BJ (cell line): Measurements from ENCODE around the gene FHL3. TPM values are rescaled to one million over a fixed set of nuclear protein-coding genes. Genes with fewer than 3 reads are reported as not detected.

Experiments used
- CTCF ChIA-PET: fragments of 350-600 bp; formaldehyde crosslinking; extraction: SDS; loops from one replicate; lab custom pipeline; 2021; ENCODE audit warnings: antibody characterized with exemption, inconsistent platforms; lab: Yijun Ruan, JAX
- POLR2A ChIA-PET: fragments of 300-600 bp; sonication (Branson Sonifier 250); formaldehyde crosslinking; extraction: SDS; loops from one replicate; lab custom pipeline; 2021; ENCODE audit warnings: antibody characterized with exemption; lab: Charles Lee
- DNase-seq: peaks from one replicate; pipeline ENCODE4 v3.0.0-alpha.2; 2011; ENCODE audit warnings: low read depth
- H3K27me3 ChIP-seq: 2 replicates; pipeline ENCODE4 v1.6.0; 2011; ENCODE audit warnings: low read length; ENCODE audit not compliant: control insufficient read depth, insufficient read depth
- H3K36me3 ChIP-seq: 2 replicates; pipeline ENCODE4 v1.5.1; 2011; ENCODE audit warnings: low read length; ENCODE audit not compliant: control insufficient read depth, insufficient read depth
- H3K4me3 ChIP-seq: 2 replicates; pipeline ENCODE4 v1.5.1; 2011; ENCODE audit warnings: low read depth, mild to moderate bottlenecking, control low read depth, low read length
- polyA plus RNA-seq: library from polyadenylated mRNA; depleted of rRNA; stranded (reverse); fragments of >200 nt; gene quantifications from 2 replicates; pipeline ENCODE4 v1.2.3, GENCODE V29; 2011
- TF ChIP-seq, protein P1 (sequence below): IDR thresholded peaks from 2 replicates; pipeline ENCODE4 v1.5.1; 2011; ENCODE audit warnings: low read depth, mild to moderate bottlenecking, control low read depth, inconsistent platforms, low read length, moderate library complexity; ENCODE audit not compliant: insufficient read depth

The FHL3 gene
- polyA plus RNA-seq, 1 experiment: 13.0 TPM

DNA sequence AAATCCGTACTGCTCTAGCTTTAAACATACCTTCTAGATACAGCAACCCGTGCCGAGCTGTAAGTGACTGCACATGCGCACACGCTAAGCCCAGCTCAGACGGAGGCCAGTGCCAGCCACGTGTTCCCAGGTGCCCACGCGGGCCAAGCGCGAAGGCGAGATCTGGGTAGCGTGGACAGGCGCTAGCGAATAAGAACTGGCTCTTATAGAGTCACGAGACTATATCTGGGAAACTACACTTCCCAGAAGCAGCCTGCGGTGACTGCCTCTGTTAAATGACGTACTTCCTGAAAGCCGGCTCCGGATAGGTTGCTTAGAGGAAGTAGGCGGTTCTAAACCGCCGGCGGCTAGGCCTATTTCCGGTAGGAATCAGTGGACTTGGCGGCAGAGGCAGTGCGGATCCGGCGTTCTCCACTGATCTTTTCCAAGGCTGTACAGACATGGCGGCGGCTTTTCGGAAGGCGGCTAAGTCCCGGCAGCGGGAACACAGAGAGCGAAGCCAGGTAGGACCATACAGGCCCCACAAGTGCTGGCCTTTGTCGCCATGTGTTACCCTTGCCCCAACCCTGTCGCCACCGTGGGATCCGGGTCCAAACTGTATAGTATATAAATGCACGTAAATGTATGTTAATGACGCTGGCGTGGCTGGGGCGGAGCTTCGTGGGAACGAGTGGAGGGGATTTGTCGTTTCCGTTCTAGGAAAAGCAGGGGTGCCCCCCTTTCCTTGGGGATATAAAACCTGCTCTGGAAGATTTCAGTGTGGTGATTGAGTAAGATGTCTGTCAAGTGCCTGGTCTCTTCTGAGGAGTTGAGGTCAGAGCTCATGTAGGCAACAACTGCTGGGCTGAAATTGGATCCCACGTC lies 7.3 kb upstream of the FHL3 start, which contains the start of gene UTP11:
TSS of gene UTP11 (plus strand) at position 372 of the 864 bp plus-strand sequence. CDS start at position 441, 69 bp downstream.
- DNase-seq: peak; percentile 98
- POLR2A ChIA-PET: interaction anchor here (0.7 to 1.0 kb wide), 2 partner anchors 13 to 16 kb away, joined by 3 to 5 read pairs; no protein-coding TSS in a partner anchor
- Histone ChIP-seq H3K27me3 (no peaks in the 10 kb centered on the region), H3K4me3 (peak within 1 kb of the TSS; percentile 80), H3K36me3 (peaks cover 2% of the 10 kb centered on the region; the same call in 1 of the 2 replicates)
- TF ChIP-seq, protein P1, sequence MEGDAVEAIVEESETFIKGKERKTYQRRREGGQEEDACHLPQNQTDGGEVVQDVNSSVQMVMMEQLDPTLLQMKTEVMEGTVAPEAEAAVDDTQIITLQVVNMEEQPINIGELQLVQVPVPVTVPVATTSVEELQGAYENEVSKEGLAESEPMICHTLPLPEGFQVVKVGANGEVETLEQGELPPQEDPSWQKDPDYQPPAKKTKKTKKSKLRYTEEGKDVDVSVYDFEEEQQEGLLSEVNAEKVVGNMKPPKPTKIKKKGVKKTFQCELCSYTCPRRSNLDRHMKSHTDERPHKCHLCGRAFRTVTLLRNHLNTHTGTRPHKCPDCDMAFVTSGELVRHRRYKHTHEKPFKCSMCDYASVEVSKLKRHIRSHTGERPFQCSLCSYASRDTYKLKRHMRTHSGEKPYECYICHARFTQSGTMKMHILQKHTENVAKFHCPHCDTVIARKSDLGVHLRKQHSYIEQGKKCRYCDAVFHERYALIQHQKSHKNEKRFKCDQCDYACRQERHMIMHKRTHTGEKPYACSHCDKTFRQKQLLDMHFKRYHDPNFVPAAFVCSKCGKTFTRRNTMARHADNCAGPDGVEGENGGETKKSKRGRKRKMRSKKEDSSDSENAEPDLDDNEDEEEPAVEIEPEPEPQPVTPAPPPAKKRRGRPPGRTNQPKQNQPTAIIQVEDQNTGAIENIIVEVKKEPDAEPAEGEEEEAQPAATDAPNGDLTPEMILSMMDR: no peak
- CTCF ChIA-PET: interaction anchor here (0.9 to 3.8 kb wide), 6 partner anchors 9 to 823 kb away, joined by 3 to 10 read pairs (median 4); no protein-coding TSS in a partner anchor

DNA sequence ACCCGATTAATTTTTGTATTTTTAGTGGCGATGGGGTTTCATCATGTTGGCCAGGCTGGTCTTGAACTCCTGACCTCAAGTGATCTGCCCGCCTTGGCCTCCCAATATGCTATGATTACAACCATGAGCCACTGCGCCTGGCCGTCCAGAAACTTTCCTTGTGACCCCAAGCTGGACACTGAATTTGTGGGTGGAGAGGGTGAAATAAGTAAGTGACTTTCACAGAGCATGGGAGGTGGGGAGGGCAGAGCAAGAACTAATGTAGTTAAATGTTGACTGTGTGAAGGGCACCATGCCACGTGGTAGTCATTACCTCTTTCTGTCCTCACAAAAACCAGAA lies 4.5 kb upstream of the FHL3 start:
- CTCF ChIA-PET: interaction anchor here (1.5 to 3.8 kb wide), 3 partner anchors 9 to 19 kb away, joined by 4 to 10 read pairs (median 4); no protein-coding TSS in a partner anchor
- TF ChIP-seq, protein P1: no peak
- Histone ChIP-seq H3K36me3 (no peaks in the 10 kb centered on the region), H3K27me3 (no peaks in the 10 kb centered on the region), H3K4me3 (no peak overlapping the region)
- POLR2A ChIA-PET: no interaction called here
- DNase-seq: no peak

DNA sequence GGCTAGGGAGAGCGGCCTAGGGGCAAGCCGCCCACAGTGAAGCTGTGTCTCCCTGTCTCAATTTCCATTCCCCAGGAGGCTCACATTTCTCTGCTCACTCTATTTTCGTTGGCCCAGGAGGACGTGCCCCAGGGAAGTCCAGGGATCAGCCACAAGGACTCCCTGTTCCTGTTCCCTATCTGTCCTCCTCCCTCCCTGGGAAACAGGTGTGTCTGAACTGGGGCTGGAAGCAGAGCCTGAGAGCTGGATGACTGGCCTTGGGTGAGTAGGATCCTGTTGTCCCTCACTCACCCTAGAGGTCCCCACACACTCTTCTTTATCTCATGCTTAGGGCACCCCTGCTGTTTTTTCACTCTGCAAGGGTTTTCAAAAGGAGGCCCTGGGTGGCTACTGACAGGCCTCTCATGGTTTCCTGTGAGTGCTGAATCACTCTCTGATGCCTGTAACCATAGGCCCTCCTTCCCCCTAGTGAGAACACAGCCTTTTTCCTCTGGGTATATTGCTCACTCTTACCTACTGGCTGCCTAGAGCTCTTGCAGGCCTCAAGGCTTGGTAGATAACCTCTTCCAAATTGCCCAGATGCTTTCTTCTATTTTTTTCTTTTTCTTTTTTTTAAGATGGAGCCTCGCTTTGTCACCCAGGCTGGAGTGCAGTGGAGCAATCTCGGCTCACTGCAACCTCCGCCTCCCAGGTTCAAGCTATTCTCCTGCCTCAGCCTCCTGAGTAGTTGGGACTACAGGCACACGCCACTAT lies 4.0 kb upstream of the FHL3 start:
- Histone ChIP-seq H3K27me3 (no peaks in the 10 kb centered on the region), H3K4me3 (no peak overlapping the region), H3K36me3 (no peaks in the 10 kb centered on the region)
- TF ChIP-seq, protein P1: no peak
- CTCF ChIA-PET: interaction anchor here (0.8 to 3.8 kb wide), 3 partner anchors 8 to 19 kb away, joined by 3 to 10 read pairs (median 4); no protein-coding TSS in a partner anchor
- POLR2A ChIA-PET: no interaction called here
- no peak for DNase-seq

DNA sequence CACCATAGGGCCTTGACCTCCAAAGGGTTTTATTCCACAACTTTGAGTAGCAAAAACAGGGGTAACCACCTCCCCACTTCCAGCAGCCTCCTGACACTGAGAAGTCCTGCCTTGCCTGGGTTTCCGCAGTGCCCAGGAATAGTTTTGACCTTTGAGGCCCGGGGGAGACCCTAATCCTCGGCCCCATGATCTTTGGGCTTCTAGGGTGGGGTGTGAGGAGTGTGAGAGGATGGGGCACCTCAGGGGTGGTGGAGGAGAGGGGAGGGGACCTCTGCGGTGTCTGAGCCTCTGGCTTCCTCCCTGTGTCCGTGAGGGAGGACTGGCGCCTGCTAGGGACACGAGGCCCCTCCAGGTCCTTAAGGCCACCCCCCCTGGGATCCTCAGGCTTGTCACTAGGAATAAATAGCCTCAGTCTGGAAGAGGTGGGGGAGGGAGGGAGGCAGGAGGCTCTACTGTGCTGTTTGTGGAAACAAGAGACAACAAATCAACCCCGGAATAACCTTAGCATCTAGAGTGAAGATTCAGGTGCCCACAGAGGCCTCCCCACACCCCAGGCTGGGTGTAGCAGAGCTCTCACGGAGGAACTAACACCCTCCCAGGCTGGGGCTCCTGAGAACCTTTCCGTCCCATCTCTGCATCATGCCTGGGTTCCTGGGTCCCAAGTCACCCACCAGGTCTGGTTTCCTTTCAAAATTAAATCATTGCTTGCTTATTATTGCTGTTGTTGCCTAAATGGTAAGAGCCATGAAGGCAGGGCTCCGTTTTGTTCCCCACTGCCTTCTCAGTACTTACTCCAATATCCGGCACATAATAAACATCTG lies 904 bp upstream of the FHL3 start:
- no peaks in the 10 kb centered on the region for H3K27me3 ChIP-seq
- no peaks in the 10 kb centered on the region for H3K36me3 ChIP-seq
- no peak for DNase-seq
- TF ChIP-seq, protein P1: no peak
- CTCF ChIA-PET: no interaction called here
- H3K4me3 ChIP-seq: no peak overlapping the region; the same call in 1 of the 2 replicates
- POLR2A ChIA-PET: no interaction called here
